Measurements from ENCODE around the gene OR6M1. TPM values are rescaled to one million over a fixed set of nuclear protein-coding genes. Genes with fewer than 3 reads are reported as not detected.

Gene OR6M1
- total RNA-seq (2014; rRNA removed; shearing (Covaris generic)): not detected in 2 replicates
- polyA plus RNA-seq (2015; cell fraction: cytosol; rRNA removed): not detected in 2 replicates
- not detected in 2 replicates for polyA plus RNA-seq (2015; cell fraction: nucleus; rRNA removed)

- in situ Hi-C loops (cut with HindIII; ENCODE audit: low pct_unique_long_range_greater_than_20kb, low sequenced_read_pairs): no loop called here
- DNase-seq (ENCODE audit: low read depth, low spot score): no peak
Observed at GRCh38 chr11:123806249-123806648, at the start of gene OR6M1. Gene OR6M1 (minus strand): TSS chr11:123806349. CDS start chr11:123806349, 0 bp downstream.

GRCh38 chr11:123853038-123853437 is 46.9 kb upstream of the OR6M1 start:
- in situ Hi-C loops (cut with HindIII; ENCODE audit: low pct_unique_long_range_greater_than_20kb, low sequenced_read_pairs): no loop called here
- no peak for DNase-seq (ENCODE audit: low read depth, low spot score)

GRCh38 chr11:123852321-123852720 is 46.2 kb upstream of the OR6M1 start:
- in situ Hi-C loops (cut with HindIII; ENCODE audit: low pct_unique_long_range_greater_than_20kb, low sequenced_read_pairs): no loop called here
- no peak for DNase-seq (ENCODE audit: low read depth, low spot score)

- no peak for DNase-seq (ENCODE audit: low read depth, low spot score)
- in situ Hi-C loops (cut with HindIII; ENCODE audit: low pct_unique_long_range_greater_than_20kb, low sequenced_read_pairs): no loop called here
Observed at GRCh38 chr11:123851110-123851509, 45.0 kb upstream of the OR6M1 start.

- in situ Hi-C loops (cut with HindIII; ENCODE audit: low pct_unique_long_range_greater_than_20kb, low sequenced_read_pairs): no loop called here
- no peak for DNase-seq (ENCODE audit: low read depth, low spot score)
Observed at GRCh38 chr11:123841174-123841573, 35.0 kb upstream of the OR6M1 start.

GRCh38 chr11:123839131-123839530 is 33.0 kb upstream of the OR6M1 start:
- in situ Hi-C loops (cut with HindIII; ENCODE audit: low pct_unique_long_range_greater_than_20kb, low sequenced_read_pairs): no loop called here
- no peak for DNase-seq (ENCODE audit: low read depth, low spot score)

GRCh38 chr11:123838659-123839058 is 32.5 kb upstream of the OR6M1 start:
- in situ Hi-C loops (cut with HindIII; ENCODE audit: low pct_unique_long_range_greater_than_20kb, low sequenced_read_pairs): no loop called here
- DNase-seq (ENCODE audit: low read depth, low spot score): no peak

GRCh38 chr11:123838199-123838598 is 32.0 kb upstream of the OR6M1 start:
- no peak for DNase-seq (ENCODE audit: low read depth, low spot score)
- in situ Hi-C loops (cut with HindIII; ENCODE audit: low pct_unique_long_range_greater_than_20kb, low sequenced_read_pairs): no loop called here

- in situ Hi-C loops (cut with HindIII; ENCODE audit: low pct_unique_long_range_greater_than_20kb, low sequenced_read_pairs): no loop called here
- no peak for DNase-seq (ENCODE audit: low read depth, low spot score)
Observed at GRCh38 chr11:123833095-123833494, 26.9 kb upstream of the OR6M1 start.

- in situ Hi-C loops (cut with HindIII; ENCODE audit: low pct_unique_long_range_greater_than_20kb, low sequenced_read_pairs): no loop called here
Observed at GRCh38 chr11:123829745-123830144, 23.6 kb upstream of the OR6M1 start.

GRCh38 chr11:123822599-123822998 is 16.4 kb upstream of the OR6M1 start:
- in situ Hi-C loops (cut with HindIII; ENCODE audit: low pct_unique_long_range_greater_than_20kb, low sequenced_read_pairs): no loop called here
- no peak for DNase-seq (ENCODE audit: low read depth, low spot score)

More at GRCh38 chr11:123829745-123830144, 23.6 kb upstream of the OR6M1 start:
- DNase-seq (ENCODE audit: low read depth, low spot score): no peak

GRCh38 chr11:123822032-123822431 is 15.9 kb upstream of the OR6M1 start:
- in situ Hi-C loops (cut with HindIII; ENCODE audit: low pct_unique_long_range_greater_than_20kb, low sequenced_read_pairs): no loop called here
- no peak for DNase-seq (ENCODE audit: low read depth, low spot score)

GRCh38 chr11:123815122-123815521 is 9.0 kb upstream of the OR6M1 start:
- in situ Hi-C loops (cut with HindIII; ENCODE audit: low pct_unique_long_range_greater_than_20kb, low sequenced_read_pairs): no loop called here

GRCh38 chr11:123801765-123802164 is 4.4 kb downstream of the OR6M1 start:
- in situ Hi-C loops (cut with HindIII; ENCODE audit: low pct_unique_long_range_greater_than_20kb, low sequenced_read_pairs): no loop called here

More at GRCh38 chr11:123815122-123815521, 9.0 kb upstream of the OR6M1 start:
- no peak for DNase-seq (ENCODE audit: low read depth, low spot score)

GRCh38 chr11:123800036-123800435 is 6.1 kb downstream of the OR6M1 start:
- in situ Hi-C loops (cut with HindIII; ENCODE audit: low pct_unique_long_range_greater_than_20kb, low sequenced_read_pairs): no loop called here
- peak; percentile 11 for DNase-seq (ENCODE audit: low read depth, low spot score)

More at GRCh38 chr11:123801765-123802164, 4.4 kb downstream of the OR6M1 start:
- no peak for DNase-seq (ENCODE audit: low read depth, low spot score)

GRCh38 chr11:123799438-123799837 is 6.7 kb downstream of the OR6M1 start:
- no peak for DNase-seq (ENCODE audit: low read depth, low spot score)
- in situ Hi-C loops (cut with HindIII; ENCODE audit: low pct_unique_long_range_greater_than_20kb, low sequenced_read_pairs): no loop called here

GRCh38 chr11:123798513-123799252 is 7.5 kb downstream of the OR6M1 start:
- no peak for DNase-seq (ENCODE audit: low read depth, low spot score)
- in situ Hi-C loops (cut with HindIII; ENCODE audit: low pct_unique_long_range_greater_than_20kb, low sequenced_read_pairs): no loop called here

GRCh38 chr11:123798079-123798478 is 8.1 kb downstream of the OR6M1 start:
- in situ Hi-C loops (cut with HindIII; ENCODE audit: low pct_unique_long_range_greater_than_20kb, low sequenced_read_pairs): no loop called here

GRCh38 chr11:123797541-123797940 is 8.6 kb downstream of the OR6M1 start:
- in situ Hi-C loops (cut with HindIII; ENCODE audit: low pct_unique_long_range_greater_than_20kb, low sequenced_read_pairs): no loop called here
- DNase-seq (ENCODE audit: low read depth, low spot score): no peak

More at GRCh38 chr11:123798079-123798478, 8.1 kb downstream of the OR6M1 start:
- no peak for DNase-seq (ENCODE audit: low read depth, low spot score)
